Germinal center (tissue), 1 donor: ENCODE measurements around the gene TMEM41B.
"Not testable (repeated sequence)": the region's sequence is repeated elsewhere in the genome, so short reads cannot be mapped to it uniquely, and the experiment has no call there.

Source experiments
- DNase-seq: peaks from one replicate; pipeline ENCODE4 v3.0.0; 2012; ENCODE audit warnings: mixed read lengths, low spot score

TMEM41B gene, protein sequence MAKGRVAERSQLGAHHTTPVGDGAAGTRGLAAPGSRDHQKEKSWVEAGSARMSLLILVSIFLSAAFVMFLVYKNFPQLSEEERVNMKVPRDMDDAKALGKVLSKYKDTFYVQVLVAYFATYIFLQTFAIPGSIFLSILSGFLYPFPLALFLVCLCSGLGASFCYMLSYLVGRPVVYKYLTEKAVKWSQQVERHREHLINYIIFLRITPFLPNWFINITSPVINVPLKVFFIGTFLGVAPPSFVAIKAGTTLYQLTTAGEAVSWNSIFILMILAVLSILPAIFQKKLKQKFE

DNA sequence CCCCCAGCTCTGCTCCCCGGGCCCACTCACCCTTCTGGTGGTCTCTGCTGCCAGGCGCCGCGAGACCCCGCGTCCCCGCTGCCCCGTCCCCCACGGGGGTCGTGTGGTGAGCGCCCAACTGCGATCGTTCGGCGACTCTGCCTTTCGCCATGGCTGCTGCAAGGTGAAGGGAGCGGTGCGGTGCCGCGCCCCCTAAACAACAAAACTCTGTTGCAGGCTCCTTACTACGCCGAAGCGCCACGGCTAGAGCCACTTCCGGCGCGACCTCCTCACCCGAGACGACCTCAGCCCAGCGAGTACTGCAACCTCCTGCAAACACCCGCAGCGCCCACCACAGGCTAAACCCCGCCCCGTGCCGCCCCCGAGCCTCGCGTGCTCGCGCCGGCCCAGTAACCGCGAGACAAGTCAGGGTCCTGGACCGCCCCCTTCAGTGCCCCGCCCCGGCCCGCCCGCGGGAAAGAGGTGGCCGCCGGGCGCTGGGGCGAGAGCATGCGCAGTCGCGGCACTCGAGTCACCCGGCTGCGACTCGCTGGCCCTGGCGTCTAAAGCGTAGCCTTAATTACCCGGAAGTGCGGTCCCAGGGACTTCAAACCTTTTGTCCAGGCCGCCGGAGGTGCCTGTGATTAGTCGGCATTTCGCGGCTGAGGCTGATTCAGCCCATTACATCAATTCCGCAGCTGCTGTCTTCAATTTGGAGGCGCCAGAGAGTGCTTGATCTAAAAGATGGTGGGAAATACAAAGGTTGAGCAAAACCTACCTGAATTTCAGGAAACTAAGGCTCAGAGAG lies at the start of gene TMEM41B:
Gene TMEM41B, minus strand, starts transcription at position 303 of the 787 bp plus-strand sequence. Its CDS starts 152 bp downstream, at position 151.
- DNase-seq: peak; percentile 99

DNA sequence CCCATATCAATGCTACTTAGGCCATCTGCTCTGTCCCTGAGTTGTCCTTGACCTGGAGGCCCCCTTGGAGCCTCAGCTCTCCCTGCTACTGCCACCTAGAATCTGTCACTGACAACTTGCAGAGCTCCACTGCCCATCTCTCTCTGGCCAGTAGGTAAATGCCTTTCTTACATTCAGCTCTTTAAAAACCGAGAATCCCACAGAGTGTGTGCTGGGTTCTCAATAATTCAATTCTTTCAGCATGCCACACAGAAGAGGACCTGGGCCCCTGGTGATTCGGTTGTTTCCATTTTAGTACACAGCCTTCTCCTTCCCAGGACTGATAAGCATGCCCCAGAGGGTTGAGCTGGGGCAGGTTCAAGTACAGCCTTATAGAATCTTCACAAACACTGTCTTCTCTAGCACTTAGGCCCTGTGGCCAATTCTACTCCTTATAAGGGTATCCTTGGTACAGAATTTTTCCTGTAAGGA lies 48.0 kb upstream of the TMEM41B start:
- no peak for DNase-seq

DNA sequence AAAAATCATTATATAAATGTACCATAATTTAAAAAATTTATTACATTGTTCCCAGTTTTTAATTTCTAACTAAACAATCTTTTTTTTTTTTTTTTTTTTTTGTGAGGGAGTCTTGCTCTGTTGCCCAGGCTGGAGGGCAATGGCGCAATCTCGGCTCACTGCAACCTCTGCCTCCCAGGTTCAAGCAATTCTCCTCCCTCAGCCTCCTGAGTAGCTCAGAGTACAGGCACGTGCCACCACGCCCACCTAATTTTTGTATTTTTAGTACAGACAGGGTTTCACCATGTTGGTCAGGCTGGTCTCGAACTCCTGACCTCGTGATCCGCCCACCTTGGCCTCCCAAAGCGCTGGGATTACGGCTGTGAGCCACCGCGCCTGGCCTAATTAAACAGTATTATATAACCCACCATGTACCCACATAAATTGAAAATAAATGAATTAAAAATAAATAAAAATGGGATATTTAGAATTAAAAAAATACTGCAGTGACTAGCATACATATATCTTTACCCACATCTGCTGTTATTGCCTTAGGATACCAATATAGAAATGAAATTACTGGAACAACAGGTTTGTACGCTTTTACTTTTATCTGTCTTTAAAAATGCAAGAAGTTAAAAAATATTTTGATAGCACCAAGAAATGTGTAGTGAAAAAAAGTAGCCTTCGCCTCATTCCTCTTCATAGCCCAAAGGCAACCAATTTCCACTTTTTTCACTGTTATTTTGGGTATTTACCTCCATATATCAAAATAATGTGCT lies 46.6 kb upstream of the TMEM41B start:
- not testable (repeated sequence) for DNase-seq

DNA sequence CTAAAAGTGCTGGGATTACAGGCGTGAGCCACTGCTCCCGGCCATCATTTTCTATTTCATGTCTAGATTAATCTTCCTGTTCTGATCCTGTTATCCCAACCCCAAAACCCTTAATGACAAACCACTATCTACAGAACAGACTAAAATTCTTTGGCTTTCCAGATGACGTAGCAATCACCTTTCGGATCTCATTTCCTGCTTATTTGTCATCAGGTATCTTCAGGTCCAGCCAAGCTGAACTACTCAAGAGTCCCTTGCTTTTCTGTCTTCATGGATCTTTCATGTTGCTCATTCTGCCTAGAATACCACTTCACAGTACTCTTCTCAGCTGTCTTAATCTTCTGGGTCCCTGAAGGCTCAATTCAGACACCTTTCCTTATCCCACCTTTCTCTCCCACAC lies 42.6 kb upstream of the TMEM41B start:
- no peak for DNase-seq

DNA sequence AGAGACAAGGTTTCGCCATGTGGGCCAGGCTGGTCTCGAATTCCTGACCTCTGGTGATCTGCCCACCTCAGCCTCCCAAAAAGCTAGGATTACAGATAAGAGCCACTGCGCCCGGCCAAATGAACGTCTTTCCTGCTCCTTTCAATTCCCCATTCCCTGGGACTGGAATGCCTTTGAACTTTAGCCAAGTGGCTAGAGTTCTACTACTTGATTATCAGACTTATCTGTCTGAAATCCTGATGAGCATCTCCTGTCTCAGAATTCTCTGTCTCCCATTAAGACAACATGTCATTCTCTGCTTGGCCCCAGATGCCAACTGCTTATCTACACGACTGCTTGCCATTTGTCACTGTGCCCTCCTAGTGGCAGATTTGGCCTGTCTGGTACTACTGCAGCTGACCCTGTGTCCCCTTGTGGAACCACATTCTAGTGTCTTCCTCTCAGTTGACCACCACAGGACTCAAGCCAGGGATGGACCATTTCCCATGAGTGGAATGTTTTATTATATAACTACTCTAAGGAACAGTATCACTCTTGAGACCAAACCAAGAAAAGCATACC lies 37.0 kb upstream of the TMEM41B start:
- no peak for DNase-seq

DNA sequence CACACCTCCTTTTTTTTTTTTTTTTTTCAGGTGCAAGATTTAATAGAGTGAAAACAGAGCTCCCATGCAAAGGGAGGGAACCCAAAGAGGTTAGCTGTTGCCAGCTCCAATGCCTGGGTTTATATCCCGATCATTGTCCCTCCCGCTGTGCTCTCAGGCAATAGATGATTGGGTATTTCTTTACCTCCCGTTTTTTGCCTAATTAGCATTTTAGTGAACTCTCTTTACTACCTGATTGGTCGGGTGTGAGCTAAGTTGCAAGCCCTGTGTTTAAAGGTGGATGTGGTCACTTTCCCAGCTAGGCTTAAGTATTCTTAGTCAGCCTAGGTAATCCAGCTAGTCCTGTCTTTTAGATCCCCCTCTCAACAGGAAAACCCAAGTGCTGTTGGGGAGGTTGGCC lies 33.4 kb upstream of the TMEM41B start:
- DNase-seq: not testable (repeated sequence)

DNA sequence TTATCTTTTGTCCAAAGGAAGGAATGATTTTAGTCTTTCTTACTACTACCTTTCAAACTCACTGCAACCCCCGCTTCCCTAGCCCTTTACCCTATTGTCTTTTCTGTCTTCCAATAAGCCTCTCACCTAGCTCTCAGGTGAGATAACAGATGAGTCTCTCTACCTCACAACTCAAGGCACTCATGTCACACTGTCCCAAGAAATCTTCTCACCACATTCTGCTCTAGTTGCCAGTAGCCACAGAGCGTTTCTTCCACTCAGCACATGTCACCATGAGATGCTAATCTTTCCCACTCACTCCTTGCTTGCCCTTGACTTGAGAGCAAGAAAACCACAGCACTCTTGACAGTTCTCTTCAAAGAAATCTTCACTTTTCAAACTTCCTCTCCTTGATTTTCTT lies 32.7 kb upstream of the TMEM41B start:
- no peak for DNase-seq

DNA sequence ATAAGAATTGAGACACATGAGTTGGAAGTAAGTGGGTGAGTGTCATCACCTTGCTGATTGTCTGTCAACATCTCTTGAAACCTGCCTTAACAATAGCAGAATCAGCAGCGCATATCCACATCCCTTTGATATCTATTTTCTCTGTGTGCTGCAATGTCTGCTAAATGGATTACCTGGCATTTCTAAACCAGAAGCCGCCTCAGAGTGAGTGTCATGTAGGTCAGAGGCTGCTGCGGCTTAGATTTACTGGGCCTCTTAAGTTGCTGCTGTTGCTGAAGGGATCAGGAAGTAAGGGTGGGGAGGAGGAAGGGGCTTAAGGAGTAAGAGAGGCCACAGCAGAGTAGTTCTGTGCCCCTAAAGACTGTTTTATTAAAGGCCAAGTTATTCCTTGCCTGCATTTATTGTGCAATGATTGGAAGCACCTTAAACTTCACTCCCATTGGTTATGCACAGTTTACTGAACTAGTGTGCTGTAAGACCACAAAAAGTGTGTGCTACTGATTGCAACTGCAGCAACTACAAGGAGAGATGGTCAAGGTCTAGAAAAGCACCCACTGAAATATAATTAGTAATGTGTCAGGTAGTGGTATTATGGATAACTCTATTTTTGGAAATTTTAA lies 29.8 kb upstream of the TMEM41B start:
- DNase-seq: no peak

DNA sequence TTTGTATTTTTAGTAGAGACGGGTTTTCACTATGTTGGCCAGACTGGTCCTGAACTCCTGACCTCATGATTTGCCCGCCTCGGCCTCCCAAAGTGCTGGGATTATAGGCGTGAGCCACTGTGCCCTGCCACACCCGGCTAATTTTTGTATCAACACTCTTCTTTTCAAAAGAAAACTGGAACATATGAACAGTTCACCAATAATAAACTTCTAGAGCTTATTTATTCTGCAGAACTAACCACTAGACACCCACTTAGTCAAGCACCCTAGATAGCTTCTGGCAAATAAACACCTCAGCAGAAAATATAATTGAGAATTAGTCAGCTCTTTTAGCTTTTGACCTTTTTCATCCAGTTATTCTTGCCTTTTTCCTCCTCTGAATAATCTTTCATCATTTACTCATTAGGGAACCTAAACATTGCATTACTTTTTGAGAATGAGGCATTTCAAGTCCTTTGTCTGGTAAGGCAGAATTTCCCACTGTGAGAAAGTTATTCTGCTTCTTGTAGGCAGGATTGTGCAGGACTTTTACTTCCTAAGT lies 27.3 kb upstream of the TMEM41B start:
- DNase-seq: no peak

DNA sequence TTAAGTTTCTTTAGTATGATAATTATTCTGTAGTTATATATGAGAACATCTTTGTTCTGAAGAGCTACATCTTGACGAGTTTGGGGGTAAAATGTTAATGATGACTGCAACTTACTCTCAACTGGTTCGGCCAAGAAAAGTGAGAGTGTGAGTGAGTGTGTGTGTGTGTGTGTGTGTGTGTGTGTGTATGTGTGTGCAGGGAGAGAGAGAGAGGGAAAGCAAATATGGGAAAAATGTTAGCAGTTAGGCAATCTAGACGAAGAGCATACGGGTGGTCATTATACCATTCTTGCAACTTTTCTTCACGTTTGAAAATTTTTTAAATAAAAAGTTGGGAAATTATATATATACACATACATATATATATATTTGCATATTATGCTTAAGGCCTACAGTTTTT lies 18.3 kb upstream of the TMEM41B start:
- DNase-seq: no peak

DNA sequence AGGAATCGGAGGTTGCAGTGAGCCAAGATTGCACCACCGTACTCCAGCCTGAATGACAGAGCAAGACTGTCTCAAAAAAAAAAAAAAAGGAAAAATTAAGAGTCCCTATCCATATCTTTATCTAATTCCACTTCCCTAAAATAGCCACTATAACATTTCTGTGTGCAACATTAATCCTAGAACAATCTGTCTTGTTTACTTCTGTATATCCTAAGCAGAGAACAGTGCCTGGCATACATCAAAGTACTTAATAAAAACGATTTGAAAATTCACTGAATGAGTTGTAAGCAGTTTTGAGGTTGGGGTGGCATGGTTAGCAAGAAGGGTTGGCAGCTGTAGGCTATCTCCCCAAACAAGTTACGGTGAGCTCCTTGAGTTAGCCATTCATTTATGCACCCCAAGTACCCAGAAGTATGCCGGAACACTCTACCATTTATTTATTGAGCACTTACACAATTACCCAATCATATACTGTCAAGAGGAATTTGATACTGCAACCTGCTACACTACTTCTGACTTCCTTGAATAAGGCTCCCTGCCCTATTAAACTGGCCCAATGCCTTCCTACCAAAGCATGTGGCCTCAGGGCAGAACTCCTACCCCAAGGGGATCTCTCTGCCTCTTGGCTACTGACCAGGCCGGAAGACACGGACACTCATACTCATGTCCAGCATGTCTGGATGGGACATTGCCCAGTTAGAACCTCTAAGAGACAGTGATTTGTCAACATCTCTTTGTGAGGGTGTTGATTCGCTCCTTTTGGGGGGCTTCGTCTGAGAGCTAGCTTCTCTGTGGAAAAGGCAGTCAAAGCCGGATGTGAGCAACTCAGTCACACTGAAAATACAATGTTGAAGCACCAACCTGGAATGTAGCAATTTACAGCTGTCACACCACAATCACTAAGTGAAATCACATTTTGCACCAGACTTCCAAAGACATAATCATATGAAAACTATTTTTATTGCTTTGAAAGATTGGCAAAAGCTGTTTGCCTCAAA lies 16.3 kb upstream of the TMEM41B start:
- no peak for DNase-seq

DNA sequence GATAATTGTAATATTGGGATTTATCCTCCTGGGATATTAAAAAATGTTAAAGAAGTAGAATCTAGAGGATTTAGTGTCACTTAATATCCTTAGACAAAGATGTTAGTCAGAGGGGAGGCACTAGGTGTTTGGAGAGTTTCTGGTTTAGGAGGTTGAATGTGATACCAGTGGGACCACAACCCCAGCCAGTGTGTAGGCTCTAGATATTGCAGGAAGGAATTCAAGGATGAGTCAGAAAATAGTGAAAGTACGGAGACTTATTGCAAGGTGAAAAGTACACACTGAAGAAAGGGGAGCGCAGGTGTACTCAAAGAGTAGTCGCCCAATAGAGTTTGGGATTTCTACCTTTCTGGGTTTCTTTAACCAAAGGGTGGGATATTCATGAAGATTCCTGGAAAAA lies 5.7 kb upstream of the TMEM41B start:
- no peak for DNase-seq

DNA sequence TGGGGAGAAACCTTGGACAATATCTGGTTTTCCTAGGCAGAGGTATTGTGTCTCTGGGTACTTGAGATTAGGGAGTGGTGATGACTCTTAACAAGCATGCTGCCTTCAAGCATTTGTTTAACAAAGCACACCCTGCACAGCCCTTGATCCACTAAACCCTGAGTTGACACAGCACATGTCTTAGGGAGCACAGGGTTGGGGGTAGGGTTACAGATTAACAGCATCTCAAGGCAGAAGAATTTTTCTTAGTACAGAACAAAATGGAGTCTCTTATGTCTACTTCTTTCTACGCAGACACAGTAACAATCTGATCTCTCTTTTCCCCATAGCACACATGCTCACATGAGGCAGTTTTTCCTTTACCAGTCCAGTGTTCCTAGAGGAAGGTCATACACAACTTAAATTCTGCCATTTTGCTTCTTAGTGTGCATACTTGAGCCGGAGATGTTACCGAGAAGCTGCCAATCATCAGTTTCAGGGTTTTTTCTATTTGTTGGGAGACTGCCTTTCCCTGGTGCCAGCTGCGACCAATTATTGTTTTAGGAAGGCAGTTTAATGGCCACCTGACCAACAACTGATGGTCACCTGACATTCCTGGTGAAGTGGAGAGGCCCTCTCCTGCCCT lies 5.1 kb upstream of the TMEM41B start:
- not testable (repeated sequence) for DNase-seq

DNA sequence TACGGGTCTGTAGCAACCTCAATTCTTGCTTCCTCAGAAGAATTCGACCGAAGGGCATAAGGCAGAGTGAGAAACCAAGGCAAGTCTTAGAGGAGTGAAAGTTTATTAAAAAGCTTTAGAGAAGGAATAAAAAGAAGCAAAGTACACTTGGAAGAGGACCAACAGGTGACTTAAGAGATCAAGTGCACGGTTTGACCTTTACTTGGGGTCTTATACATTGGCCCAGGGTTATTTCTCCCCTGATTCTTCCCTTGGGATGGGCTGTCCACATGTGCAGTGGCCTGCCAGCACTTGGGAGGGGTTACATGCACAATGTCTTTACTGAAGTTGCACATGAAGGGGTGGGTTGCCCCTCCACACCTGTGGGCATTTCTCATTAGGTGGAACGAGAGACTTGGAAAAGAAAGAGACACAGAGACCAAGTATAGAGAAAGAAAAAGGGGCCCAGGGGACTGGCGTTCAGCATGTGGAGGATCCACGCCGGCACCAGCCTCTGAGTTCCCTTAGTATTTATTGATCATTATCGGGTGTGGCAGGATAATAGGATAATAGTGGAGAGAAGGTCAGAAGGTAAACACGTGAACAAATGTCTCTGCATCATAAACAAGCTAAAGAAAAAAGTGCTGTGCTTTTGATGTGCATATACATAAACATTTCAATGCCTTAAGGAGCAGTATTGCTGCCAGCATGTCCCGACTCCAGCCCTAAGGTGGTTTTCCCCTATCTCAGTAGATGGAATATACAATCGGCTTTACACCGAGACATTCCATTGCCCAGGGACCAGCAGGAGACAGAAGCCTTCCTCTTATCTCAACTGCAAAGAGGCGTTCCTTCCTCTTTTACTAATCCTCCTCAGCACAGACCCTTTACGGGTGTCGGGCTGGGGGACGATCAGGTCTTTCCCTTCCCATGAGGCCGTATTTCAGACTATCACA lies 4.3 kb upstream of the TMEM41B start:
- not testable (repeated sequence) for DNase-seq

DNA sequence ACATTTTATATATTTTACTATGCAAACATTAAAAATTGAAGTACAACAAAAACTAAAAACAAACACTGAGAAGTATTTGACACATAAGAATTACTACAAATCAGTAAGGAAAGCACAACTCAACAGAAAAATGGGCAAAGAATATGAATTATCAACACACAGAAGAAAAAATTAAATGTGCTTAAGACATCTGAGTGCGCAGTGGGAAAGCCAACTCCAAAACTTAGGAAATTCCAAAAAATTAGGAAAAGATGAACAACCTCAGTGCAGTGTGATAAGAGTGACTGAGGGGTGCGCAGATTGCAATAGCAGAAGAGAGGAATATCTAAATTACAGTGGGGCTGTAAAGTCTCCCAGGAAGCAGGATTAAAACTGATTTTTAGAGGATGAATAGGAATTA lies 1.9 kb upstream of the TMEM41B start:
- DNase-seq: no peak

DNA sequence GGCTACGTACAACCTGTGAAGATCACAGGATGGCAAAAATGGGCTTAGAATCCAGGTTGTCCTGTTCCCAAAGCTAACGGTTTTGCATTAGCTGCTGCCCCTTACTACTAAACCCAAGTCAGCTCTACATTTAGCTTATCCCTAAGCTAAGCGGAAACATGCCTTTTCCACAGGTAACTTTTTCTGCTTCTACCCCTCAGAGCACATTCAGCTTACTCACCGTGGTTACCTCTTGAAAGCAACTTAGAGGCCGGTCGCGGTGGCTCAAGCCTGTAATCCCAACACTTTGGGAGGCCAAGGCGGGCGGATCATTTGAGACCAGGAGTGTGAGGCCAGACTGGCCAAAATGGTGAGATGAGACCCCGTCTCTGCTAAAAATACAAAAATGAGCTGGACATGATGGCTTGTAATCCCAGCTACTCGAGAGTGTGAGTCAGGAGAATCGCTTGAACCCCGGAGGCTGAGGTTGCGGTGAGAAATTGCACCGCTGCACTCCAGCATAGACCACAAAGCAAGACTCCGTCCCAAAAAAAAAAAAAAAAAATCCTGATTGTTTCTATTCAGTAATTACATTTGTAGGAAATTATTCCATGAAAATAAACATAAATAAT lies 790 bp upstream of the TMEM41B start:
- DNase-seq: no peak

DNA sequence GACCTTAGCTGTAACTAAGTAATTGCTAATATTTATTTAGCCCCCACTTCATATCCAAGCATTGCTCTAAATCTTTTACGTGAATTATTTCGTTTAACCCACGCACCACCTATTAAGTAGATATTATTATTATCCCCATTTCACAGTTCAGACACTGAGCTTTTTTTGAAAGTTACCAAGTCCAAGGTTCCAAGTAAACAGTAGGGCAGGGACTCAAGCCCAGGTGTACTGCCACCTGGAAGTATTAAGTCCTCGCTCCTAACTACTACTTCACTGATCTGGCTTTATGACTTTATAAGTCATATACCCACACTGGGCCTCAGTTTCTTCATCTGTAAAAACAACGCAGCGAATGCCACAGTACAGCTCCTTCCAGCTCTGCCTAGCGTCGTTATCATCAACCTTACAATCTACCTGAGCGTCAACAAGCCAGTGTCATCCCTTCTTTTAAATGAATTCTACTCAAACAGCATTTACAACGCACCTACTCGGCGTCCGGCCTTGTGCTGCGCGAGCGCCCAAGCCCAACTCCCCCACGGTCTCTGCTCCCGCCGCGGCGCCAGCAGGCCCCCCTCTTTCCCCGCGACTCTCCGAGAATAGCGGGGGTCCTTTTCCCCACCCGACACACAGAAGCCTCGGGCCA lies 624 bp downstream of the TMEM41B start:
- DNase-seq: peak; percentile 49
